Fibroblast of lung (primary cell): ENCODE data around the gene LPIN1. TPM values are rescaled to one million over a fixed set of nuclear protein-coding genes. Genes with fewer than 3 reads are reported as not detected.
A peak's percentile ranks its signal among the peaks of the same experiment; 100 is the strongest.
"Not testable (repeated sequence)": the region's sequence is repeated elsewhere in the genome, so short reads cannot be mapped to it uniquely, and the experiment has no call there.

Experiments used
- DNase-seq, 2 donors: peaks; one replicate each; pipeline versions ENCODE4 v3.0.0 to v3.0.0-alpha.2; 2010; ENCODE audit warnings: low read depth in 2 of 2
- H2AFZ ChIP-seq: 2 replicates; pipeline ENCODE4 v1.5.1; 2012; ENCODE audit warnings: low read length, control low read depth, inconsistent platforms
- H3K27ac ChIP-seq: 2 replicates; pipeline ENCODE4 v1.5.1; 2011; ENCODE audit warnings: low read length, control low read depth; ENCODE audit not compliant: insufficient read depth
- H3K27me3 ChIP-seq: 2 replicates; pipeline ENCODE4 v1.5.1; 2011; ENCODE audit warnings: mild to moderate bottlenecking, low read length; ENCODE audit not compliant: control insufficient read depth, insufficient read depth
- H3K36me3 ChIP-seq: 2 replicates; pipeline ENCODE4 v1.5.1; 2011; ENCODE audit warnings: low read length; ENCODE audit not compliant: control insufficient read depth, insufficient read depth
- H3K4me1 ChIP-seq: 2 replicates; pipeline ENCODE4 v1.5.1; 2011; ENCODE audit warnings: low read length; ENCODE audit not compliant: control insufficient read depth, insufficient read depth; ENCODE audit errors: extremely low read depth
- H3K4me2 ChIP-seq: 2 replicates; pipeline ENCODE4 v1.5.1; 2011; ENCODE audit warnings: low read length, control low read depth; ENCODE audit not compliant: insufficient read depth; ENCODE audit errors: extremely low read depth
- H3K4me3 ChIP-seq, 4 experiments: fragments of 200-600 bp in 1 of 4; sonication (generic) in 1 of 4; replicated peaks in 1 of 4; 2 replicates each; pipeline ENCODE4 v1.5.1; 2011 to 2016; ENCODE audit warnings: low read length in 4 of 4, low read depth in 3 of 4, mild to moderate bottlenecking in 3 of 4, control low read depth in 2 of 4, inconsistent platforms in 1 of 4, mixed read lengths in 1 of 4; ENCODE audit not compliant: insufficient read depth in 1 of 4; ENCODE audit errors: control extremely low read depth in 1 of 4
- H3K79me2 ChIP-seq: 2 replicates; pipeline ENCODE4 v1.5.1; 2012; ENCODE audit warnings: mild to moderate bottlenecking, low read length, inconsistent platforms; ENCODE audit not compliant: control insufficient read depth, insufficient read depth
- H3K9ac ChIP-seq: 2 replicates; pipeline ENCODE4 v1.5.1; 2011; ENCODE audit warnings: mild to moderate bottlenecking, low read length, control low read depth; ENCODE audit not compliant: insufficient read depth
- H3K9me3 ChIP-seq: 2 replicates; pipeline ENCODE4 v1.5.1; 2012; ENCODE audit warnings: low read depth, low read length; ENCODE audit not compliant: control insufficient read depth, insufficient read depth
- H4K20me1 ChIP-seq: 2 replicates; pipeline ENCODE4 v1.5.1; 2011; ENCODE audit warnings: low read length; ENCODE audit not compliant: control insufficient read depth, insufficient read depth; ENCODE audit errors: extremely low read depth
- CTCF ChIP-seq, 2 donors: IDR thresholded peaks in 1 of 2; conservative IDR thresholded peaks in 1 of 2; 1 replicate in 1 of 2; 2 replicates in 1 of 2; pipeline ENCODE4 v1.5.1; 2011 to 2012; ENCODE audit warnings: low read length in 2 of 2, control low read depth in 1 of 2, inconsistent platforms in 1 of 2, low read depth in 1 of 2, mild to moderate bottlenecking in 1 of 2
- EZH2 ChIP-seq: IDR thresholded peaks from 2 replicates; pipeline ENCODE4 v1.5.1; 2012; ENCODE audit warnings: low read length, control low read depth, mild to moderate bottlenecking; ENCODE audit errors: missing control alignments
- polyA plus RNA-seq, 2 donors: library from polyadenylated mRNA; depleted of rRNA in 1 of 2; stranded (reverse) in 1 of 2; unstranded in 1 of 2; fragments of >200 nt; gene quantifications; 2 replicates each; pipeline ENCODE4 v1.2.1, GENCODE V29; 2011 to 2012; ENCODE audit warnings: missing spikeins in 1 of 2
- total RNA-seq: library from RNA; depleted of rRNA; stranded (reverse); fragments of >200 nt; gene quantifications from 2 replicates; pipeline ENCODE4 v1.2.1, GENCODE V29; 2014

LPIN1 gene
- total and polyA plus RNA-seq, 2 donors (not counting 1 experiment from before 2014, with no cell fraction given), result 87.8 to 205 TPM

DNA sequence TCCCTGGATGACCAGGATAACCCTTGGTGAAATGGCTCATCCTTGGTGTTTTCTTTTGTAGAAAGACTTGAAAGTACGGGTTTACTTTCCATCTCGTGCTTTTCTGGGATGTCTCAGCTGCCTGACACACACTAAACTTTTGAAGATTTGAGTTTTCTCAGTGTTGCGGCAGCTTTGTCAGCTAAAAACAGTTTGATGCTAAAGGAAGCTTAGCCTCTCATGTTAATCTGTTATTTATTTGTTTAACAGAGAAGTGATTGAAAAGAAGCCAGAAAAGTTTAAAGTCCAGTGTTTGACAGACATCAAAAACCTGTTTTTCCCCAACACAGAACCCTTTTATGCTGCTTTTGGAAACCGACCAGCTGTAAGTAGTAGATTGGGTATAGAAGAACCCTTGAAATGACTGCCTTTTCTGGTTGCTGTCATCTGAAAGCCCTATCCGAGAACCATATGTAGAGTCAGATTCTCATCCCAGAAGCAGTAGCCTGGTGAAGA is 72.8 kb downstream of the LPIN1 start:
- no peaks in the 10 kb centered on the region for H3K9me3 ChIP-seq
- no peak overlapping the region for H3K27ac ChIP-seq
- H3K4me2 ChIP-seq, result no peak overlapping the region
- TF ChIP-seq EZH2 (no peak), CTCF (conservative IDR thresholded peaks at IDR 0.05 in 1 of 2, IDR thresholded peaks at IDR 0.05 in 1 of 2; ENCODE audit: low read depth in 1 of 2, low read length in 2 of 2) (no peak)
- no peaks in the 10 kb centered on the region for H3K4me1 ChIP-seq
- no peak overlapping the region for H3K9ac ChIP-seq
- peak in 1 of 2 donors; percentile 60 for DNase-seq
- no peaks in the 10 kb centered on the region for H3K27me3 ChIP-seq
- H4K20me1 ChIP-seq, result no peaks in the 10 kb centered on the region
- peaks cover 16% of the 10 kb centered on the region for H3K36me3 ChIP-seq
- no peak overlapping the region for H2AFZ ChIP-seq
- no peaks in the 10 kb centered on the region for H3K79me2 ChIP-seq
- no peak overlapping the region for H3K4me3 ChIP-seq

DNA sequence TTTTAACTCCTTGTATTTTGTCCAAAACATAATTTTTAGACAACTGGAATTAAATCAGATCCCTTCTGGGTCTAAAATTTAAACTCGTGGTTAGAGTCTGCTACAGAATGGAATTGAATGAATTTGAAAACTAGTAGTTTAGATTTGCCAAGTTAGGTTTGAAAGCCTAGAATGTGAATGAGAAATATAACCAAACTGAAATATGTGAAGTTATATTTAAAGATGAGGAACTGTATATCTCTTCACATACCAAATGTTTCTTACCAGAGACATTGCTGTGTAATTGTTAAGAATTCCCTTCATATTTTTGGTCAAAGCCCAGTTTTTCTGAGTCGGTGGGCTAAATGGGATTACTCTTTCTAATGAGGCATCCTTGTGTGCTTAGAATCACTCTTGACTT is 74.2 kb downstream of the LPIN1 start:
- no peak overlapping the region for H3K27ac ChIP-seq
- H3K4me3 ChIP-seq, result no peak overlapping the region
- DNase-seq, result no peak
- peaks cover 13% of the 10 kb centered on the region for H3K36me3 ChIP-seq
- H4K20me1 ChIP-seq, result no peaks in the 10 kb centered on the region
- no peaks in the 10 kb centered on the region for H3K27me3 ChIP-seq
- H3K9me3 ChIP-seq, result no peaks in the 10 kb centered on the region
- H3K4me2 ChIP-seq, result no peak overlapping the region
- H3K9ac ChIP-seq, result no peak overlapping the region
- no peak overlapping the region for H2AFZ ChIP-seq
- H3K4me1 ChIP-seq, result no peaks in the 10 kb centered on the region
- no peak for TF ChIP-seq EZH2
- TF ChIP-seq CTCF (conservative IDR thresholded peaks at IDR 0.05 in 1 of 2, IDR thresholded peaks at IDR 0.05 in 1 of 2; ENCODE audit: low read depth in 1 of 2, low read length in 2 of 2), result no peak
- H3K79me2 ChIP-seq, result no peaks in the 10 kb centered on the region

- no peak for DNase-seq
- H3K4me2 ChIP-seq, result no peak overlapping the region
- H3K9me3 ChIP-seq, result no peaks in the 10 kb centered on the region
- peaks cover 11% of the 10 kb centered on the region for H3K36me3 ChIP-seq
- no peak overlapping the region for H2AFZ ChIP-seq
- no peaks in the 10 kb centered on the region for H3K79me2 ChIP-seq
- H3K4me1 ChIP-seq, result no peaks in the 10 kb centered on the region
- H3K27me3 ChIP-seq, result no peaks in the 10 kb centered on the region
- H4K20me1 ChIP-seq, result no peaks in the 10 kb centered on the region
- no peak overlapping the region for H3K4me3 ChIP-seq
- H3K9ac ChIP-seq, result no peak overlapping the region
- TF ChIP-seq CTCF (conservative IDR thresholded peaks at IDR 0.05 in 1 of 2, IDR thresholded peaks at IDR 0.05 in 1 of 2; ENCODE audit: low read depth in 1 of 2, low read length in 2 of 2) (no peak), EZH2 (no peak)
- H3K27ac ChIP-seq, result no peak overlapping the region
Observed at GRCh38 chr2:11821705-11822104, 75.3 kb downstream of the LPIN1 start.

GRCh38 chr2:11822359-11822745 is 75.9 kb downstream of the LPIN1 start:
- not testable (repeated sequence) for H2AFZ ChIP-seq, H3K79me2 ChIP-seq, DNase-seq, H3K9ac ChIP-seq, H3K9me3 ChIP-seq, H3K4me3 ChIP-seq, H3K4me1 ChIP-seq, H3K4me2 ChIP-seq, H3K27ac ChIP-seq, H4K20me1 ChIP-seq, H3K27me3 ChIP-seq
- H3K36me3 ChIP-seq, result peaks cover 11% of the 10 kb centered on the region
